Measurements from ENCODE around the gene H19.

GRCh38 chr11:1983601-1983961 lies 14.1 kb downstream of the H19 start:
- TF ChIP-seq ZBTB7A (tag by site-specific recombination; IDR thresholded peaks at IDR 0.05; ENCODE audit: low read depth) = no peak
- no peak for TF ChIP-seq CTCF (tag by site-specific recombination; IDR thresholded peaks at IDR 0.05)
- no peak for TF ChIP-seq ATF2 (tag by site-specific recombination; IDR thresholded peaks at IDR 0.05; ENCODE audit: low read depth)
- no peak for TF ChIP-seq ZNF2 (tag by site-specific recombination; IDR thresholded peaks at IDR 0.05)
- no peak for TF ChIP-seq ZNF747 (tag by site-specific recombination; IDR thresholded peaks at IDR 0.05)
- TF ChIP-seq ZNF184 (tag by site-specific recombination; IDR thresholded peaks at IDR 0.05) = no peak
- TF ChIP-seq TSHZ1 (tag by site-specific recombination; IDR thresholded peaks at IDR 0.05; ENCODE audit: borderline replicate concordance) = no peak
- TF ChIP-seq REST (tag by site-specific recombination; IDR thresholded peaks at IDR 0.05) = no peak
